ENCODE measurements around the gene BHMT.
A peak's percentile ranks its signal among the peaks of the same experiment; 100 is the strongest.

The BHMT gene

GRCh38 chr5:79133121-79133656 lies 21.6 kb downstream of the BHMT start:
- no peak for TF ChIP-seq CTCF (IDR thresholded peaks at IDR 0.05; ENCODE audit: low read depth, low read length)
- peak overlapping the region in 1 of 2 donors; percentile 41 for H3K4me3 ChIP-seq (replicated peaks in 1 of 2; ENCODE audit: low read depth in 2 of 2, low read length in 2 of 2)
- DNase-seq (ENCODE audit: low read depth in 2 of 2) = peak; percentile 71 to 76

DNA sequence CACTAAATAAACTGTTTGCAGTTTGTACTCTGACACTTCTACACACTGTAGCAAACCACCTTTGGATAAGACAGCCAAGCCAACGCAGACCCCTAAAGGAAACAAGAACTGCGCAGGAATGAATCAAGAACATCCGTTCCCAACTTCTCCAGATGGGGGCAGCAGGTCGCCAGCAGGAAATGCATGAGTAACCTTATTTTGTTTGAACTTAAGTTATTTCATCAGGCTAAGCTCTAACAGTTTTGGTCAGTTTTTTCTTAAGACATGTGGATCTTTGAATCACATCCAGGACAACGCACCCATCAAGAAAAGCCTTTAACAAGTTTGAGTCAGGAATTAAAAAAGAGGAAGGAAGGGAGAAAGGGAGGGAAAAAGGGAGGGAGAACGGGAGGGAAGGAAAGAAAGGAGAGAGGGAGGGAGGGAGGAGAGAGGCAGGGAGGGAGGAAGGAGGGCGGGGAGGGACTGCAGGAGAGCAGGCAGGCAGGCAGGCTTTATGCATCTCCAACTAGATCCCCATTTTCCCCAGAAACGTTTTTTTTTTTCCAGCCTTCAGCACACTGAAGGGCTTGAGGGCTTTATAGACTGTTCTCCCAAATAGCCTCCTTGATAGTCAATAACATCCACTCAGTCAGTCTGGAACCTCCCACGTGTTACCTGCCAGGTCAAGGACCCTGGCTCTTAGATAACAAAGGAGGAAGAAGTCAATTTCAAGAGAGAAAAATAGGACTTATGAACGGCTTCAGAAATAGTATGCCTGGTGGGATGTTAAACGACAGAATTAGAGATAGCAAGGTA lies 22.2 kb downstream of the BHMT start:
- peak; percentile 85 to 91 for DNase-seq (ENCODE audit: low read depth in 2 of 2)
- H3K4me3 ChIP-seq (replicated peaks in 1 of 2; ENCODE audit: low read depth in 2 of 2, low read length in 2 of 2) = peak overlapping the region; percentile 8 to 41
- TF ChIP-seq CTCF (IDR thresholded peaks at IDR 0.05; ENCODE audit: low read depth, low read length) = peak; percentile 79

- no peak for TF ChIP-seq CTCF (IDR thresholded peaks at IDR 0.05; ENCODE audit: low read depth, low read length)
- H3K4me3 ChIP-seq (replicated peaks in 1 of 2; ENCODE audit: low read depth in 2 of 2, low read length in 2 of 2) = no peak overlapping the region
- DNase-seq (ENCODE audit: low read depth in 2 of 2) = no peak
These were observed 24.4 kb downstream of the BHMT start for GRCh38 chr5:79135790-79136553.

DNA sequence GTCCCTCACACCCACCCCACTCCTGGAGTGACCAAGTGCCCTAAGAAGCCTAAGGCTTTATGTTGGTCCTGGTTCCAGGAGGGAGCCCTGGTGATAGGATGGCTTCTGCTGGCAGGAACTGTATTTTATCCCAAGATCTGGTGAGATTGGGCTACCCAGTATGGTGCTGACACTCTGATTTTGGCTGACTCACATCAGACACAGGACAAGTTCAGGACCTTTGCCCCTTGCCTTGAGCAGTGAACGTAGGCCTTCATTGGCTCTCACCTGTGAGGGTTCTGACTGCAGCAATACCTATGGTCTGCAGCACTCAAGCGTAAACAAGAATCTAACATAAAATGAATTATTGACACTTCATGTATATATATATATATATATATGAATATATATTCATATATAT lies 25.0 kb downstream of the BHMT start:
- TF ChIP-seq CTCF (IDR thresholded peaks at IDR 0.05; ENCODE audit: low read depth, low read length) = no peak
- no peak overlapping the region for H3K4me3 ChIP-seq (replicated peaks in 1 of 2; ENCODE audit: low read depth in 2 of 2, low read length in 2 of 2)
- no peak for DNase-seq (ENCODE audit: low read depth in 2 of 2)

DNA sequence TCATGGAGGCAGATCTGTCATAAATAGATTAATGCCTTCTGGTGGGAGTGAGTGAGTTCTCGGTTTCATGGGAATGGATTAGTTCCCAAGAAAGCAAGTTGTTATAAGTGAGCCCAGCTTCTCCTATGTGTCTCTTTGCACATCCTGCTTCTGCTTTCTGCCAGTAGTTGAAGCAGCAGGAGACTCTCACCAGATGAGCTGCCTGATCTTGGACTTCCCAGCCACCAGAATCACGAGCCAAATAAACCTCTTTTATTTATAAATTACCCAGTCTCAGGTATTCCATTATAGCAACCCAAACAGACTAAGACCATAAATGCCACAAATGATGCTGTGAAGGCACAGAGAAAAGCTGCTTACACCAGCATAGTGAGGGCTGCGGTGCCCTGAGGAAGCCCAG lies 28.9 kb downstream of the BHMT start:
- TF ChIP-seq CTCF (IDR thresholded peaks at IDR 0.05; ENCODE audit: low read depth, low read length) = no peak
- DNase-seq (ENCODE audit: low read depth in 2 of 2) = no peak

DNA sequence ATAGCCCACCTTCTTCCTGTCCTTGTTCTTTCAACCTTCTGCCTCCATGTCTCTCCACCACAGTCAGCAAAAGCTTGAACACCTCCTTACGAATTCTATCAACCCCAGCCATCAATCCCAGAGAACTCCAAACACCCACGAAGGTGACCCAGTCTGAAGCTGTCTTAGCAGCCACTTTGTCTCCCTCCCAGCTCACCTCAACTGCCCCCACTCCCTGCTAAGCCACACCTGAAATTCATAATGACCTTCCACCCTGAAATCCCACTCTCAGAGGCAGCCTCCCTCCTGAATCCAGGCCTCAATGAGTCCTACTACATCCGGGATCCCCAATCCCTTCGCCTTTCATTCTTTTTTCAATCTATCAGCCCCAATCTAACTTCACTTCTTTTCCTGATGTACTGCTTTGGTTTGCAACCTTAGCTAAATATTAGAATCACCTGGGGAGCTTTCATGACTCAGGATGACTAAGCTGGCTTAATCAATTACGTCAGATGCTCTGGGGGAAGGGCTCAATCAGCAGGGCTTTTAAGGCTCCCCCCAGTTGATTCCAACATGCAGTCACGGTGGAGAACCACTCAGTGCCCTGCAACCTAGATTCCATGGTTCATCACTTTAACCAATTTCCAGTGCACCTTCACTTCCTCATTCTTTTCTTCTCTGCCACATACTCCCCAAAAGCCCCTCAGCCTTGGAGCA lies 32.2 kb downstream of the BHMT start:
- DNase-seq (ENCODE audit: low read depth in 2 of 2) = peak in 1 of 2 donors; percentile 36
- no peak overlapping the region for H3K4me3 ChIP-seq (replicated peaks in 1 of 2; ENCODE audit: low read depth in 2 of 2, low read length in 2 of 2)

More for the DNA sequence above, 28.9 kb downstream of the BHMT start:
- no peak overlapping the region for H3K4me3 ChIP-seq (replicated peaks in 1 of 2; ENCODE audit: low read depth in 2 of 2, low read length in 2 of 2)

More for the DNA sequence above, 32.2 kb downstream of the BHMT start:
- no peak for TF ChIP-seq CTCF (IDR thresholded peaks at IDR 0.05; ENCODE audit: low read depth, low read length)
